Subcutaneous adipose tissue (tissue), 4 donors: ENCODE results near the gene SCP2. TPM values are rescaled to one million over a fixed set of nuclear protein-coding genes. Genes with fewer than 3 reads are reported as not detected.

Experiments used
- total RNA-seq, 4 donors: library from RNA; depleted of rRNA; stranded (reverse); fragments of >200 nt; gene quantifications; one replicate each; pipeline ENCODE4 v1.1.0, GENCODE V29; 2016
- TF ChIP-seq, protein P1 (sequence below): fragments of 450-650 bp; IDR thresholded peaks from one replicate; pipeline ENCODE4 v1.5.1; 2016; ENCODE audit warnings: low read depth, mild to moderate bottlenecking, control low read depth, antibody characterized with exemption, moderate library complexity

The SCP2 gene
- total RNA-seq, 4 donors from 2014 or later, result 152 to 223 (median 170) TPM

DNA sequence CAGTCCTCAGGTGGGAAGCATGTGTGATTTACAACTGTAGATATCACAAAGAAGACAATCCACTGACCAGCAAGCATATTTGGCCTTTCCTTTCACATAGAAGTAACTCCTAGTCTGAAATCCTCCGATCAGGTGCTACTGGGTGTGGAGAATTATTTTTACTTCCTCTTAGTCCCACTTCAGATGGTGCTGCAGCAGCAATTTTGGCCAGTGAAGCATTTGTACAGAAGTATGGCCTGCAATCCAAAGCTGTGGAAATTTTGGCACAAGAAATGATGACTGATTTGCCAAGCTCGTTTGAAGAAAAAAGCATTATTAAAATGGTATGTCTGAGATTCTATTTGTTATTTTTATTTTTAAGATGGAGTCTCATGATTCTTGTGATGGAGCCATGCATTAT lies 51.0 kb downstream of the SCP2 start:
- TF ChIP-seq, protein P1, sequence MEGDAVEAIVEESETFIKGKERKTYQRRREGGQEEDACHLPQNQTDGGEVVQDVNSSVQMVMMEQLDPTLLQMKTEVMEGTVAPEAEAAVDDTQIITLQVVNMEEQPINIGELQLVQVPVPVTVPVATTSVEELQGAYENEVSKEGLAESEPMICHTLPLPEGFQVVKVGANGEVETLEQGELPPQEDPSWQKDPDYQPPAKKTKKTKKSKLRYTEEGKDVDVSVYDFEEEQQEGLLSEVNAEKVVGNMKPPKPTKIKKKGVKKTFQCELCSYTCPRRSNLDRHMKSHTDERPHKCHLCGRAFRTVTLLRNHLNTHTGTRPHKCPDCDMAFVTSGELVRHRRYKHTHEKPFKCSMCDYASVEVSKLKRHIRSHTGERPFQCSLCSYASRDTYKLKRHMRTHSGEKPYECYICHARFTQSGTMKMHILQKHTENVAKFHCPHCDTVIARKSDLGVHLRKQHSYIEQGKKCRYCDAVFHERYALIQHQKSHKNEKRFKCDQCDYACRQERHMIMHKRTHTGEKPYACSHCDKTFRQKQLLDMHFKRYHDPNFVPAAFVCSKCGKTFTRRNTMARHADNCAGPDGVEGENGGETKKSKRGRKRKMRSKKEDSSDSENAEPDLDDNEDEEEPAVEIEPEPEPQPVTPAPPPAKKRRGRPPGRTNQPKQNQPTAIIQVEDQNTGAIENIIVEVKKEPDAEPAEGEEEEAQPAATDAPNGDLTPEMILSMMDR, result no peak

DNA sequence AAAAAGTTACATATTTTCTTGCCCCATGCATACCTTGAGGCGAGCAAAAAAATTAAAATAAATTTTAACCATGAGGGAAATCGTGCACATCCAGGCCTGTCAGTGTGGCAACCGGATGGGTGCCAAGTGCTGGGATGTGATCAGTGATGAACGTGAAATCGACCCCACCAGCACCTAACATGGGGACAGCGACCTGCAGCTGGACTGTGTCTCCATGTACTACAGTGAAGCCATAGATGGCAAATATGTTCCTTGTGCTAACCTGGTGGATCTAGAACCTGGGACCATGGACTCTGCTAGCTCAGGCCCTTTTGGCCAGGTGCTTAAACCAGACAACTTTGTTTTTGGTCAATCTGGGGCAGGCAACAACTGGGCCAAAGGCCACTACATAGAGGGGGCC lies 67.6 kb downstream of the SCP2 start:
- TF ChIP-seq, protein P1, result no peak

DNA sequence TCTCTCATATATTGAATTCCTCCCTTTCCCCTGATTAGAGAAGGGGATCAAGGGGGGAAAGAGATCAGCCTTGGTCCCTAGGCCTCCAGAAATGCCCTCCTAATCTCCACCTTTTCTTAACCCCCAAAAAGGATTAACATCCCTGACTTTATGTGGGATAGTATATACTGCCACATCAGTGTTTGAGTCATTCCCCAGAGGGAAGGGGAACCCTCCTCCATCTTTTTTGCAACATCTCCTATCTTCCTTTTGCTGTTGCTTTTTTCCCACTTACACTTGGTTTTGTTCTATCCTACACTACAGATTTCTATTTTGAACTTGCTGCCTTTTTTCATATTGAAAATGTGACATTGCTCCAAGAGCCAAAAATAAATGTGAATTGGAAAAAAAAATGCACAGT lies 69.6 kb downstream of the SCP2 start:
- TF ChIP-seq, protein P1, result no peak

DNA sequence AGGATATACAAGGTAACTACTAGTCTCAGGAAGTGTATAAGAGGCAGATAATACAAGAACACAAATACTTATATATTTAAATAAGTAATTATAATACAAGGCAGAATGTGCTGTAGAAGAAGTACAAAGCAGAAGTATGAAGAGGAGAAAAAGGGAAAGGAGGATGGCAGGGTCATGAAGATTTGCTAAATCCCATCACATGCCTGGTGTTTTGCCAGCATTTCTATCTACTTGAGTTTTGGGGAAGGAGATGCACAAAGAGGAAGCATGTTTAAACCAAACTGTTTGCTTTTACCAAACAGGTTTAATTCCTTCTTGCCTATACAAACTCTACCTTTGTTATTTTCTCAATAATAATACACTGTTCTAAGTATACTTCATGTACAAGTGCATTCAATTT lies 74.1 kb downstream of the SCP2 start:
- TF ChIP-seq, protein P1, result no peak

DNA sequence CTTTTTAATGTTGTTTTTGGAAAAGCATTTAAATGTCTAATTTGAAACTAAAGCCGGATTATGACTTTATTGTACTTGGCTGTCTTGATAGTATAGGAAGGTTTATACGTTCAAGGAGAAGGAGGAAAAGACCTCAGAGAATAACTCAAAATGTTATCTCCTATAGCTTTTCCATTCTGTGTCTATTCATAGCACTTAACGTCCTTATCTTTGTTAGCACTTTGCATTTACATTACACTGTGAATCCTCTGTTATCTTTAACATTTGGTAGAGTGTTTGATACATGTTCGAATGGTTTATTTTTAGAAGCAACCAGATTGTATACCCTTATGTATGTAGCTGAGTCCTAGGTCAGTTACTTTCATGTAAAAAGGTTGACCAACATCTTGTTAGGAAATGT lies 84.1 kb downstream of the SCP2 start:
- TF ChIP-seq, protein P1, result no peak

DNA sequence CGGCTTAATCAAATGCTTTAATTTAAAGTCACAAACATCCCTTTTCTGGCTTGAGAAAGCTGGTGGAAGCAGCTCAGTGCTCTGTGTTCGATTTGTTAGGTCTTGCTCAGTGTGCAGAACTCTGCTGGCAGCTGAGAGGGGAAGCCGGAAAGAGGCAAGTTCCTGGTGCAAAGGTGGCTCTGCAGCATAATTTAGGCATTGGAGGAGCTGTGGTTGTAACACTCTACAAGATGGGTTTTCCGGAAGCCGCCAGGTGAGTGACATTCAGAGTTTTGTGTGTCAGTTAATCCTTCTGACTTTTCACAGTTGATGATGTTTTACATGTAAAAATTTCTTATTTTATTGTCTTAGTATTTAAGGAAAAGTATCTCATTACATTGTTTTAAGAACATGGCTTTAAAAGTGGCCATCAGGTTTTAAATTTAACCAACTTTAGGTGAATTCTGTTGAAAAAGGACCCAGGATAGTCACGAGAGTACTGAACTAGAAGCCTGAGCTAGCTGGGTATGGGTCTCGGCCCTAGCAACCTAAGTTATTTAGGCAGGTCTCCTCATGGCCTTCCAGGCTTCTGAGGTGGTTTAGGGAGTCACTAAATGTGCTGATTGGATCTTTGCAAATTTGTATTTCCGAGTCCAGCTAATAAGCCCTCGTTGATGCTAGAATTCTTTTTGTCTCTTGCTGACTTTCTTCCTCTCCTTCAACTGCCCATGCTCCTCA lies 87.9 kb downstream of the SCP2 start:
- TF ChIP-seq, protein P1, result no peak

DNA sequence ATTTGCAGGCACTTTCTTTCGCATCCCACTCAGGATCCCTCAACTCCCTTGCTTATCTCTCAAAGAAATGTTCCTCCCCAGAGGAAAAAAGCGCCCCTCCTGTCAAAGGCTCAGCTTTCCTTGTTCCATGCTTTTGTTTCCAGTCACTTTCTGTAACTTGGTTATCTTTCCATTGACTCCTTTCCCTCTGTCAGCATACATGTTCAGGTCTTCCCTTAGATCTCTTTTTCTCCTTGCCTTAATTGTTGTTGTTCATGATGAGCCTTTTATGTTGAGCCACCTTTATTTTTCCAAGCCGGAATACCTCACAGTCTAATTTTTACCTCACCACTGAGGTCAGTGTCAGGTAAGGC lies 88.4 kb downstream of the SCP2 start:
- TF ChIP-seq, protein P1, result no peak
